LNCAP (cell line): Measurements from ENCODE around the gene DYNC1I2.

ENCODE experiments used
- TF ChIP-seq, protein P1 (sequence below): fragments of 450-650 bp; IDR thresholded peaks from 2 replicates; pipeline ENCODE4 v1.5.1; 2017; ENCODE audit warnings: mild to moderate bottlenecking

The DYNC1I2 gene

DNA sequence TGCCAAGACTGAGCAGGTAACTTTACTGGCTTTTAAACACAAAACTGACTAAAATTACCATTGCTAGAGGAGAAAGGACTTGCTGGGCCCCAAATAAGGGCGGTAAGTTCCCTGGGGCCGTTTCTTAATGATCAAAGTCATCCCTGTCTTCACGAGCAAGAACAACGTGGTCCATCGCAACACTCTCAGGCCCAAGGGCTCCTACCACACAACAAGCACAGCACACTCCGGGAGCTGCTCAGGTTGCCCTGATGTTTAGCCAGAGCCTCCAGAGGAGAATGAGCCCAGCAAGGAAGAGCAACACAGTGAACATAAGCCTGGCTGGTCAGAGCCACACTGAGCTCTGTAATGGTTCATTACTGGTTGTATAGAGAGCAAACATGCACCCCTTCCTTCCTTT, 102.7 kb downstream of the DYNC1I2 start:
- TF ChIP-seq, protein P1, sequence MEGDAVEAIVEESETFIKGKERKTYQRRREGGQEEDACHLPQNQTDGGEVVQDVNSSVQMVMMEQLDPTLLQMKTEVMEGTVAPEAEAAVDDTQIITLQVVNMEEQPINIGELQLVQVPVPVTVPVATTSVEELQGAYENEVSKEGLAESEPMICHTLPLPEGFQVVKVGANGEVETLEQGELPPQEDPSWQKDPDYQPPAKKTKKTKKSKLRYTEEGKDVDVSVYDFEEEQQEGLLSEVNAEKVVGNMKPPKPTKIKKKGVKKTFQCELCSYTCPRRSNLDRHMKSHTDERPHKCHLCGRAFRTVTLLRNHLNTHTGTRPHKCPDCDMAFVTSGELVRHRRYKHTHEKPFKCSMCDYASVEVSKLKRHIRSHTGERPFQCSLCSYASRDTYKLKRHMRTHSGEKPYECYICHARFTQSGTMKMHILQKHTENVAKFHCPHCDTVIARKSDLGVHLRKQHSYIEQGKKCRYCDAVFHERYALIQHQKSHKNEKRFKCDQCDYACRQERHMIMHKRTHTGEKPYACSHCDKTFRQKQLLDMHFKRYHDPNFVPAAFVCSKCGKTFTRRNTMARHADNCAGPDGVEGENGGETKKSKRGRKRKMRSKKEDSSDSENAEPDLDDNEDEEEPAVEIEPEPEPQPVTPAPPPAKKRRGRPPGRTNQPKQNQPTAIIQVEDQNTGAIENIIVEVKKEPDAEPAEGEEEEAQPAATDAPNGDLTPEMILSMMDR, result no peak

DNA sequence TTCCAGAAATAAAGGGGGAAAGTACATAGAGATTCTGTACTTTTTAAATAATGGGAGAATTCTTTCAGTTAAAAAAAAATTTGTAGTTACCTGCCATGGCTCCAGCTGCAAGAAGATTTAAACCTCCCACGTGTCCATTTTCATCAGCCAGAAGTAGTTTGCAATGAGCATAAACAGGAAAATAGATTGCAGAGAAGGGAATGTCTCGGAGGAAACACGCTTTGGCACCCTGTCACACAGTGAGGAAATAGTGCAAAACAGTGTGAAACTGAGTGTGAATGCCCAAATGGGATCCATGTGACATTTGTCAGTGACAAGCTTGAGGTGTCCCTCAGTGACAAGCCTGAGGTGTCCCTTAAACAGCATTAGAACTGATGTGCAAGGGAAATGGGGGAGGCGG, 104.1 kb downstream of the DYNC1I2 start:
- TF ChIP-seq, protein P1, result no peak

GRCh38 chr2:171792157-171792556, 104.9 kb downstream of the DYNC1I2 start:
- TF ChIP-seq, protein P1, result no peak

- TF ChIP-seq, protein P1, result no peak
Observed at GRCh38 chr2:171792886-171793580, 105.8 kb downstream of the DYNC1I2 start.

- TF ChIP-seq, protein P1, result no peak
Observed at GRCh38 chr2:171793691-171794678, 106.7 kb downstream of the DYNC1I2 start.

DNA sequence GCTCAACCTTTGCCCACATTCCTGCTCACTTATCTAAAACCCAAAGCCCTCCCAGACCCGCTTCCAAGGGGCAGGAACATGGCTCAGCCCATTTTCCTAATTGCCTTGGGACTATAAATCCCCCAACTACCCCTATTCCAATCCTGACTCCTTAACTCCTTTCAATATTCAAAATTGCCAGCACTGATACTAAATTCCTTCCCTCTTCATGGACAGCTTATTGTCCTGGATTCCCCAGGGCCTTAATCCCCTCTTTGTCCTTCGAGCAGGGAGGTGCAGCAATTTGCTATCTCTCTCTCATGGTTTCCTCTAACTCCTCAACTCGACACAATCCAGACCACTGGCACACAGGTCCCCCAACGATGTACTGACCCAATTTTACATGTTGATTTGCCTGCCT, 107.6 kb downstream of the DYNC1I2 start:
- TF ChIP-seq, protein P1, result no peak
